ENCODE data around the gene ACE.
"Not testable (repeated sequence)": the region's sequence is repeated elsewhere in the genome, so short reads cannot be mapped to it uniquely, and the experiment has no call there.

The ACE gene

GRCh38 chr17:63445065-63445464 is 31.8 kb upstream of the ACE start:
- no peak for DNase-seq

- peak; percentile 21 for DNase-seq
These were observed 31.3 kb upstream of the ACE start for GRCh38 chr17:63445571-63445953.

- peak; percentile 21 for DNase-seq
These were observed 30.7 kb upstream of the ACE start, which contains the start of gene CYB561 for GRCh38 chr17:63445954-63446752. TSS of gene CYB561 (minus strand) at chr17:63446306. CDS start at chr17:63437547, 8,759 bp downstream.

DNA sequence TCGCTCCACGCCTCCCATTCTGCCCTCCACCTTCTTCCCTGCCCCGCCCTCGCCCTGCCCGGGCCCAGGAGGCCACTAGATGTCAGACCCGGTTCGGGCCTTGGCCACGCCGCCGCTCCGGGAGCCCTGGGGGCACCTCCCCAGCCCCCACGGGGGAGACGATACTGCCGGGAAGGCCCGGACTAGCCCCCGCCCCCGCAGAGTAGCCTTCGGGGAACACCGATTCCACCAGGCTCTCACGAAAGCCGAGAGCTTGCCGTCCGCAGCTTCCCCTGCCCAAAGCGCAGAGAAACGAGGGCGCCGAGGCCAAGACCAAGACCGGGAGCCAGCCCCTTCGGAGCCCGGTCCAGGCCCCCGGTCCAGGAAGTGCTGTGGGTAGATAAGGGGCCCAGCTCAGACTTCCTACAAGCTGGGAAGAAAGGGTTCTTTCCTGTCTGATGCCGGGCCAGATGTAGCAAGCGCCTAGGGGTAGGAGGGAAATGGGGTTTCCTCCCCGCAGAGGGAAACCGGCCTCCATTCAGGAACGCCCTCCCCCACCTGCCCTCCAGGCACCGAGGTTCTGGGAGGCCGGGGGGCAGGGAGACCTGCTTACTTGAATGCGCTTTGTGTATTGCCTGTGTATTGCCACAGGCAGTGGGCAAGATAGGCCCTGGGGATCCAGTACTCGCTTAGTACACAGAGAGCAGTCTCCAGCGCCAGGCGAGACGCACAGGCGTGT is 29.9 kb upstream of the ACE start:
- DNase-seq: peak; percentile 46

GRCh38 chr17:63447471-63448009 is 29.3 kb upstream of the ACE start:
- DNase-seq: no peak

GRCh38 chr17:63448655-63449054 is 28.2 kb upstream of the ACE start:
- no peak for DNase-seq

GRCh38 chr17:63450551-63450950 is 26.3 kb upstream of the ACE start:
- DNase-seq: no peak

DNA sequence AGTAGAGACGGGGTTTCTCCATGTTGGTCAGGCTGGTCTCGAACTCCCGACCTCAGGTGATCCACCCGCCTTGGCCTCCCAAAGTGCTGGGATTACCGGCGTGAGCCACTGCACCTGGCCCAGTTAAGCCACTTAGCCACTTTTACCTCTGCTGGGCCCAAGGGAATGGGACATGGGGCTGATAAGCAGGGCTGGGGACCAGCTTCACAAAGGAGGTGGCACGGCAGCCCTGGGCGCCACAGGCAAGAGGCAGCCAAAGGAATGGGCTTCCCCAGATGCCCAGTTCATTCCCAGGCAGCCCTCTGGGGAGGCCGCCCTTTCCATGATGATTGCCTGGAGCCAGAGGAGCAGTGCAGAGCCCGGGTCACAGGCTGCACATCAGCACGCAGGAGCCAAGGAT is 25.7 kb upstream of the ACE start:
- DNase-seq: no peak

GRCh38 chr17:63452046-63452961 is 24.6 kb upstream of the ACE start:
- no peak for DNase-seq

GRCh38 chr17:63452962-63453551 is 23.8 kb upstream of the ACE start:
- no peak for DNase-seq

DNA sequence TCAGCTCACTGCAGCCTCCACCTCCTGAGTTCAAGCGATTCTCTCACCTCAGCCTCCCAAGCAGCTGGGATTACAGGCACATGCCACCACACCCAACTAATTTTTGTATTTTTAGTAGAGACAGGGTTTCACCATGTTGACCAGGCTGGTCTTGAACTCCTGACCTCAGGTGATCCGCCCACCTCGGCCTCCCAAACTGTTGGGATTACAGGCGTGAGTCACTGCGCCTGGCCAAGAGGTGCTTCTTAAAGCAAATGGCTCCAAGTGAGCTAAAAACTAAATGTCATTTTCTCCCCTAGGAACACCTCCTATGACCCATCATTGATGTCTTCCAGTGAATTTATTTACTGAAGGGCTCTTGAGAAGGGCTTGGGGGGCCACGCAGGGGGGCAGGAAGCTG is 22.5 kb upstream of the ACE start:
- not testable (repeated sequence) for DNase-seq

DNA sequence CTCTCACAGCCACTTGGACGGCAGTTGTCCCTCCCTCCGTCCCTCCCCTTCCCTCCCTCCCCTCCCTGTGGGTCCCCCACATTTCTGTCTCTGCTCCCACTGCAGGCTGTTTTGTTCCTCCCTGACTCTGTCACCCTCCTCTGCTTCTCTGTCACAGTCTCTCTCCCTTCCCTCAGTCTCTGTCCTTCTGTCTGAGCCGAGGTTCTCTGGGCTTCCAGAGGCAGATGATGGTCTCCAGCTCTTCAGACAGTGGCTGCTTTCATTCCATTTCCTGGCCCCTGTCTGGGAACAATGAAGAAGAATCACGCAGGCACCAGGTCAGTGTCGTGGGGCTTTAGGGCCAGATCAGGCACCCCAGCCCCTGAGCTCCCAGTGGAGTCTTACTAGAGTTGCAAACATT is 21.9 kb upstream of the ACE start:
- DNase-seq: no peak

- no peak for DNase-seq
These were observed 21.4 kb upstream of the ACE start for GRCh38 chr17:63455417-63455816.

- DNase-seq: no peak
These were observed 18.4 kb upstream of the ACE start for GRCh38 chr17:63458478-63458877.

DNA sequence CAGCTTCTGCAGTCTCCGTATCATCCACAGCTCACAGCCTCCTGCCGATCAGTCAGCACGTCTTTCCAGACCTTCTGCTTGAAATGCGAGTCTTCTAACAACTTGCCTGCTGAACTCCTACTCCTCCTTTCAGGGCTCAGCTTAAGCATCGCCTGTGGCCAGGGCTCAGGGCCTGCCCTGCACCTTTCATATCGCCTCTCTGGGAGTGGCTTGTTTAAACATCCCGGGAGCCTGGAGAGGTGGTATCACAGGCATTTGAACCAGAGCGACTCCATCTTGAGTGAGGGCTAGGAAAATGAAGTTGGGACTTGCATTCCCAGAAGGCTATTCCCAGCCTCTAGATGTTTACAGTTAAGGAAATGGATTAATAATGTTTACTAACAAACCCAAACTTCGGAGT is 16.8 kb upstream of the ACE start:
- no peak for DNase-seq

GRCh38 chr17:63463771-63464170 is 13.1 kb upstream of the ACE start:
- no peak for DNase-seq

GRCh38 chr17:63464691-63465236 is 12.1 kb upstream of the ACE start:
- no peak for DNase-seq

- DNase-seq: not testable (repeated sequence)
These were observed 8.8 kb upstream of the ACE start for GRCh38 chr17:63468099-63468498.

- no peak for DNase-seq
These were observed 2.7 kb upstream of the ACE start for GRCh38 chr17:63474174-63474573.

DNA sequence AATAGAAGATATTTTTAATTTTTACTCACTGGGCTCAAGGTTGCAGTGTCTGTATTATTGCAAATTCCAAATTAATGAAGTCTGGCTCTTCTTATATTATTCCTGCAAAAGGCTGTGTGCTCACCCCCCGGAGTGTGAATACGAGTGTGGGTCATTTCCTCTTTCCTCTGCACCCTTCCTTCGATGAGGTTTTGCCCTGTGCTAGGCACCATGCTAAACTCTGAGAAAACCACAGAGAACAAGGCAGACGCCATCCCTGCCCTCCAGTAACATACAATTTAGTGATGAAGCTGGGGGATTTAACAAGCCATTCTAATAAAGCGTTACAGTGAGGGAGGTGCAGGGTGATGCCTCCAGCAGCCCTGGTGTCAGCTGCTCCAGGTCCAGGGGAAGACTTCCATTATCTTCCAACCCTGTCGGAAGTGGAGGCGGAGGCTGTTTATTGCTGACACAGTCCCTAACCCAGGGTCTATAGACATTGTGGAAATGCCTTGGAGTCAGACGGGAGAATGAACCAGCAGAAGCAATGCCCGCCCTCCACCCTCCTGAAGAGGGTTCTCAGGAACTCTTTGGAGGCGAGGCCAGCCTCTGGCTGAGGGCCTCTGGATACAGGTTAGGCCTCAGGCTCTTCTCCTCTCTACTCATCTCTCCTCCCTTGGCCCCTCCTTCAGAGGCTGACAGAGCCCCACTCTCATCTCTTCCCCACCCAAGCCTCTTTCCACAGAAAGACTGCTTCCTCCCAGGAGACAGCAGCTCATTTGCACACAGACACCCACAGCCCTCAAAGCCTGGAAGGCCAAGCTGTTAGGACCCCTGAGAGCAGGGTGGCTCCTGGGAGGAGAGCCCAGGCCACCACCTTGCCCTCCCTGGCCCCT is 2.0 kb upstream of the ACE start:
- no peak for DNase-seq
